Astrocyte (in vitro differentiated cells and primary cell): Measurements from ENCODE around the gene PIGR. TPM values are rescaled to one million over a fixed set of nuclear protein-coding genes. Genes with fewer than 3 reads are reported as not detected.

ENCODE experiments used
- DNase-seq: peaks from one replicate; pipeline ENCODE4 v3.0.0-alpha.2; 2010; ENCODE audit warnings: low read depth
- FAIRE-seq: peaks from 2 replicates; lab custom pipeline; 2011; peaks lifted over from hg19 to GRCh38; lab: Jason Lieb, UNC
- H2AFZ ChIP-seq: 2 replicates; pipeline ENCODE4 v1.6.0; 2012; ENCODE audit warnings: low read depth, low read length, inconsistent platforms
- H3K27ac ChIP-seq: 2 replicates; pipeline ENCODE4 v1.5.1; 2011; ENCODE audit warnings: low read depth, low read length, inconsistent platforms
- H3K27me3 ChIP-seq: 2 replicates; pipeline ENCODE4 v1.6.0; 2011; ENCODE audit warnings: low read length, inconsistent platforms; ENCODE audit not compliant: insufficient read depth
- H3K36me3 ChIP-seq: 2 replicates; pipeline ENCODE4 v1.5.1; 2011; ENCODE audit warnings: low read length, inconsistent platforms; ENCODE audit not compliant: insufficient read depth
- H3K4me1 ChIP-seq: 2 replicates; pipeline ENCODE4 v1.5.1; 2011; ENCODE audit warnings: low read length, inconsistent platforms; ENCODE audit not compliant: insufficient read depth
- H3K4me2 ChIP-seq: 2 replicates; pipeline ENCODE4 v1.6.0; 2012; ENCODE audit warnings: low read length, inconsistent platforms
- H3K4me3 ChIP-seq: 2 replicates; pipeline ENCODE4 v1.5.1; 2011; ENCODE audit warnings: low read depth, mild to moderate bottlenecking, low read length, inconsistent platforms; ENCODE audit not compliant: insufficient read depth
- H3K79me2 ChIP-seq: 2 replicates; pipeline ENCODE4 v1.6.0; 2012; ENCODE audit warnings: mild to moderate bottlenecking, low read length, inconsistent platforms; ENCODE audit not compliant: insufficient read depth
- H3K9ac ChIP-seq: 2 replicates; pipeline ENCODE4 v1.6.0; 2012; ENCODE audit warnings: mild to moderate bottlenecking, low read length, inconsistent platforms
- H3K9me3 ChIP-seq: 2 replicates; pipeline ENCODE4 v1.5.1; 2012; ENCODE audit warnings: low read depth, mild to moderate bottlenecking, low read length, inconsistent platforms; ENCODE audit not compliant: insufficient read depth
- H4K20me1 ChIP-seq: 2 replicates; pipeline ENCODE4 v1.6.0; 2012; ENCODE audit warnings: low read length, inconsistent platforms; ENCODE audit not compliant: insufficient read depth
- H3K27ac Mint-ChIP-seq: one replicate; pipeline ENCODE4 v1.8.0; 2021; ENCODE audit warnings: mild to moderate bottlenecking, mixed read lengths; ENCODE audit not compliant: unreplicated experiment
- H3K27me3 Mint-ChIP-seq: one replicate; pipeline ENCODE4 v1.8.0; 2021; ENCODE audit warnings: low read depth, mixed read lengths; ENCODE audit not compliant: unreplicated experiment
- H3K36me3 Mint-ChIP-seq: one replicate; pipeline ENCODE4 v1.8.0; 2021; ENCODE audit warnings: low read depth, mixed read lengths; ENCODE audit not compliant: unreplicated experiment
- H3K4me1 Mint-ChIP-seq: one replicate; pipeline ENCODE4 v1.8.0; 2021; ENCODE audit warnings: low read depth, mixed read lengths; ENCODE audit not compliant: unreplicated experiment
- H3K4me3 Mint-ChIP-seq: one replicate; pipeline ENCODE4 v1.8.0; 2021; ENCODE audit warnings: mild to moderate bottlenecking, moderate library complexity, mixed read lengths; ENCODE audit not compliant: unreplicated experiment
- H3K9me3 Mint-ChIP-seq: one replicate; pipeline ENCODE4 v1.8.0; 2021; ENCODE audit warnings: mild to moderate bottlenecking, mixed read lengths; ENCODE audit not compliant: unreplicated experiment
- EZH2 ChIP-seq: IDR thresholded peaks from 2 replicates; pipeline ENCODE4 v1.6.1; 2012; ENCODE audit warnings: mild to moderate bottlenecking, low read length, inconsistent platforms; ENCODE audit not compliant: insufficient read depth
- total RNA-seq: library from RNA; stranded (reverse); gene quantifications from 2 replicates; pipeline ENCODE4 v1.2.1, GENCODE V29; 2021
- TF ChIP-seq, protein P1 (sequence below): IDR thresholded peaks from 2 replicates; pipeline ENCODE4 v1.5.1; 2011; ENCODE audit warnings: low read depth, mild to moderate bottlenecking, inconsistent platforms, low read length, moderate library complexity; ENCODE audit not compliant: insufficient read depth

Gene PIGR
- total RNA-seq, 1 donor from 2014 or later = not detected

DNA sequence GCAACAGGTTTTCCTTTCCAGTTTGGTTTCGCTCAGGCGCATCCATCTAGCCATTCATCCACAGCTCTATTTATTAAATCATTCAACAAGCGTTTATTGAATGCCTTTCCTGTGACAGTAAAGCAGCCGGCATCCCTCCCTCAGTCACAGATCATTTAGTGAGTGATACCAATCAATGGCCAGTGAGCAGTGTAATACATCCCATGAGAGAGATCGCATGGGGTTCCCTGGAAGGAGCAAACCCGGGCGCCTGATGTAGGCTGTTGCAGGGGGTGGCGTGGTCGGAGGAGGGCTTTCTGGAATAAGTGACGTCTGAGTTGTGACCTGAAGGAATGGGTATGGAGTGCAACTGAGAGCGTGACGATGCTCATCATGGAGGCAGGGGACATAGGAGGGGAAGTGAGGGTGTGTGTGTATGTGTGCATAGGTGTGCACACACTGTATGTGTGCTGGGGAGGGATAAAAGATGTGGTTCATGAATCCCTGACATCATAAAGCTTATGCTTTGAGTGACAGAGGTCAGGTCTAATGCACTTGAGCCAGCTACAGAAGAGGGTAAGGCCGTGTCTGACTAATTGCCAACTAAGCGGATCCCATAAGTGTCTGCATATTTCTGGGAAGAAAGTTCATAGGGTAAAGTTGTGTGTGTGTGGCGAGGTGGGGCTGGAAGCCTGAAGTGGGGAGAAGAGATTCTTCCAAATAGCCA lies 31.1 kb downstream of the PIGR start:
- Mint-ChIP-seq H3K27me3 (peaks cover 60% of the 10 kb centered on the region), H3K4me1 (no peaks in the 10 kb centered on the region), H3K27ac (no peak overlapping the region), H3K4me3 (no peak overlapping the region), H3K36me3 (no peaks in the 10 kb centered on the region), H3K9me3 (no peaks in the 10 kb centered on the region)
- no peak overlapping the region for H2AFZ ChIP-seq
- no peak overlapping the region for H3K9ac ChIP-seq
- no peak overlapping the region for H3K4me2 ChIP-seq
- no peaks in the 10 kb centered on the region for H3K4me1 ChIP-seq
- FAIRE-seq = no peak
- H3K4me3 ChIP-seq = no peak overlapping the region
- H4K20me1 ChIP-seq = no peaks in the 10 kb centered on the region
- H3K27me3 ChIP-seq = peaks cover 21% of the 10 kb centered on the region
- TF ChIP-seq EZH2 = no peak
- TF ChIP-seq, protein P1, sequence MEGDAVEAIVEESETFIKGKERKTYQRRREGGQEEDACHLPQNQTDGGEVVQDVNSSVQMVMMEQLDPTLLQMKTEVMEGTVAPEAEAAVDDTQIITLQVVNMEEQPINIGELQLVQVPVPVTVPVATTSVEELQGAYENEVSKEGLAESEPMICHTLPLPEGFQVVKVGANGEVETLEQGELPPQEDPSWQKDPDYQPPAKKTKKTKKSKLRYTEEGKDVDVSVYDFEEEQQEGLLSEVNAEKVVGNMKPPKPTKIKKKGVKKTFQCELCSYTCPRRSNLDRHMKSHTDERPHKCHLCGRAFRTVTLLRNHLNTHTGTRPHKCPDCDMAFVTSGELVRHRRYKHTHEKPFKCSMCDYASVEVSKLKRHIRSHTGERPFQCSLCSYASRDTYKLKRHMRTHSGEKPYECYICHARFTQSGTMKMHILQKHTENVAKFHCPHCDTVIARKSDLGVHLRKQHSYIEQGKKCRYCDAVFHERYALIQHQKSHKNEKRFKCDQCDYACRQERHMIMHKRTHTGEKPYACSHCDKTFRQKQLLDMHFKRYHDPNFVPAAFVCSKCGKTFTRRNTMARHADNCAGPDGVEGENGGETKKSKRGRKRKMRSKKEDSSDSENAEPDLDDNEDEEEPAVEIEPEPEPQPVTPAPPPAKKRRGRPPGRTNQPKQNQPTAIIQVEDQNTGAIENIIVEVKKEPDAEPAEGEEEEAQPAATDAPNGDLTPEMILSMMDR = no peak
- H3K36me3 ChIP-seq = no peaks in the 10 kb centered on the region
- no peak for DNase-seq
- no peaks in the 10 kb centered on the region for H3K9me3 ChIP-seq
- H3K27ac ChIP-seq = no peak overlapping the region
- H3K79me2 ChIP-seq = no peaks in the 10 kb centered on the region

- H3K9me3 ChIP-seq = no peaks in the 10 kb centered on the region
- no peaks in the 10 kb centered on the region for H3K79me2 ChIP-seq
- H3K4me1 ChIP-seq = no peaks in the 10 kb centered on the region
- FAIRE-seq = no peak
- no peak overlapping the region for H3K9ac ChIP-seq
- peaks cover 65% of the 10 kb centered on the region for H3K27me3 Mint-ChIP-seq
- no peak overlapping the region for H3K27ac Mint-ChIP-seq
- H3K4me1 Mint-ChIP-seq = no peaks in the 10 kb centered on the region
- TF ChIP-seq, protein P1 = no peak
- no peak for TF ChIP-seq EZH2
- no peak overlapping the region for H3K4me2 ChIP-seq
- H2AFZ ChIP-seq = no peak overlapping the region
- H3K36me3 Mint-ChIP-seq = no peaks in the 10 kb centered on the region
- peaks cover 28% of the 10 kb centered on the region for H3K27me3 ChIP-seq
- H4K20me1 ChIP-seq = no peaks in the 10 kb centered on the region
- no peak for DNase-seq
- H3K9me3 Mint-ChIP-seq = no peaks in the 10 kb centered on the region
- H3K4me3 ChIP-seq = no peak overlapping the region
- no peaks in the 10 kb centered on the region for H3K36me3 ChIP-seq
- H3K4me3 Mint-ChIP-seq = no peak overlapping the region
- H3K27ac ChIP-seq = no peak overlapping the region
Observed at GRCh38 chr1:206913766-206914537, 32.3 kb downstream of the PIGR start.
